CD4-positive, alpha-beta T cell treated with Interleukin-4 for 4 hours (primary cell): ENCODE data around the gene MRPS2.
A peak's percentile ranks its signal among the peaks of the same experiment; 100 is the strongest.
"Not testable (repeated sequence)": the region's sequence is repeated elsewhere in the genome, so short reads cannot be mapped to it uniquely, and the experiment has no call there.

Source experiments
- DNase-seq: peaks from one replicate; pipeline ENCODE4 v3.0.0-alpha.2; 2020

Gene MRPS2

DNA sequence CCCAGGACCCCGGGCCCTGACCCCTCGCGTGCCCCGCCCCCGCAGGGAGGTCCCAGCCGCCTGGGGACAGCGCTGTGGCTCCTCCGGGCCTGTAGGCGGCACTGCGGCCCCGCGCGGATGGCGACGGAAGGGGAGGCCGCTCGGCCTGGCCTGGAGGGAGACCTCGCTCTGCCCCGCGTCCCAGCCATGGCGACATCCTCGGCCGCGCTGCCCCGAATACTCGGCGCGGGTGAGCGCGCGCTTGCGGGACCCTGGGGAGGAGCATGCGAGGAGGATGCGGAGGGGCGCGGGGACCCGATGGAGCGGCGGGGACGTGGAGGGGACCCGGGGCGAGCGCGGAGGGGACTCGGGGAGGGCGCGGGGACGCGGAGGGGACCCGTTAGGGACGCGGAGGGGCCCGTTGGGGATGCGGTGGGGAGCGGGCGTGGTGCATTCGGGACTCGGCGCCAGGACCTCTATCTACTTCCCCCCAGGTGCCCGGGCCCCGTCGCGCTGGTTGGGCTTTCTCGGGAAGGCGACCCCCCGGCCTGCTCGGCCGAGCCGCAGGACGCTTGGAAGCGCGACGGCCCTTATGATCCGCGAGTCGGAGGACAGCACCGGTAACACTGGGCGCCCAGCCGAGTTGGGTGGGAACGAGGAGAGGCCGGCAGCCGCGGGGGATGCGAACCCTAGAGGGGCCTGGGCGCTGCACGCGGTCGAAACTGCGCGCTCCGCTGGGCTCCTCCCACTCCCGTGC is at the start of gene MRPS2:
MRPS2 (plus strand) TSS at position 158 of the 736 bp plus-strand sequence; CDS start at position 187, 29 bp downstream.
- peak; percentile 86 for DNase-seq

DNA sequence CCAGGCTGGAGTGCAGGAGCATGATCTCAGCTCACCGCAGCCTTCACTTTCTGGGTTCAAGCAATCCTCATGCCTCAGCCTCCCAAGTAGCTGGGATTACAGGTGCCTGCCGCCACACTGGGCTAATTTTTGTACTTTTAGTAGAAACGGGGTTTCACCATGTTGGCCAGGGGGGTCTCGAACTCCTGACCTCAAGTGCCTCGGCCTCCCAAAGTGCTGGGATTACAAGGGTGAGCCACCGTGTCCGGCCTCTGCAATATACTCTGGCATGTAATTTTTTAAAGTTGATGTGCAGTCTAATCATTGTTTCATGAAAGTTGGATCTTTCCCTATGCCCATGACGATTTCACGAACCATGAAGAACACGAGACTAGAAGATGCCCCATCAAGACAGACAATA is 49.5 kb upstream of the MRPS2 start:
- DNase-seq, result no peak

DNA sequence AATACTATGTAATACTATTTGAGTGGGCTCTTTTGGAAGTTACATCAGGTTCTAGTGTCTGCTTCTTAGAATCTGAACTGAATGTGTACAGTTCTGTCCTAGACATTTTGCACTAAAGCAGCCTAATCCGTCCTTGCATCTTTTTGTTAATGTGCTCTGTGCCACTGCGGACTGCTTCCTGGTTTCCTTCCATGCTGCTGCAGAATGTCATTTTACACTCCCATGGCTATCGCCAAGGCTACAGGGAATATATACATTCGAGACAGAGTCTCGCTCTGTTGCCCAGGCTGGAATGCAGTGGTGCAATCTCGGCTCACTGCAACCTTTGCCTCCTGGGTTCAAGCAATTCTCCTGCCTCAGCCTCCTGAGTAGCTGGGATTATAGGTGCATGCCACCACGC is 48.6 kb upstream of the MRPS2 start:
- DNase-seq, result not testable (repeated sequence)

DNA sequence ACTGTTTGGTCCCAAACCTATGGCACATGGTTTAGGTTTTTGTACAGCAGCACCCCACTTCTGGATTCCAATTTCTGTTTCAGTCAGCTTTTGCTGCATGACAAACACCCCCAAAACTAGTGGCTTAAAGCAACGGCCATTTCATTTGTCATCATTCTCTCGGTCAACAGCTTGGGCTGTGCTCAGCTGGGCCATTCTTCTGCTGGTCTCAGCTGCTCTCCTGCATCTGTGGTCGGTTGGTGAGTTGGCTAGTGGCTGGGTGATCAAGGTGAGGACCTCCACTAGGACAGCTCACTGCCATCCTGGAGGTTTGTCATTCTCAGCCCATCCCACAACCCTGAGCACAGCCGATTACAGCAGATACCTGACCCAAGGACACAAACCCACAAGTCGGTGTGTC is 45.7 kb upstream of the MRPS2 start:
- DNase-seq, result no peak

DNA sequence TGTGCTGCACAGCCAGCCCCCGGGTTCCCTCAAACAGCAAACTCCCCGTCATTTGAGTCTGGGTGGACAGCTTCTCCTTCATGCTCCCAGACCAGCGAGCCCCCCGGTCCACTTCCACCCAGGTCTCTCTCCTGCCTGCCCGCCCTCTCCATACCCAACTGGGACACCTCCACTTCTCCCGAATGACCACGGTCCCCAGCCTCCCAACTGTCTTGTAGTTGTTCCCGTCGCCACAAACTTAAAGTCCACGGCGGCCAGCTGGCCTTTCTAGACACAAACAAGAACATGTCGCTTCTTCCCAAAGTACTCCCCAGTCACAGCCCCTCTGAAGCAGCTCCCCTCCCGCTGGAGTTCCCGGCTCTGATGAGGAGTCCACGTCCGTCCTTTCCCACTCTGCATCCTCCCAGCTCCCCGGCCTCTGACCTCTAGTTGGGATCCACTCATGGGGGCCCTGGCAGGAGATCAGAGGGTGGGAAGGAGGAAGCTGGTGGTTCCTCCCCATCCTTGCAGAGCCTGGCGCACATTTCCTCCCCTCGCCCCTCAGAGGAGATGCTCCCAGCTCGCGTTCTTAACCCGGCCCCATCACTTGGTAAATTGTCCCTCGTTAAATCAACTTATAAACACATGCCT is 45.0 kb upstream of the MRPS2 start:
- DNase-seq, result no peak

DNA sequence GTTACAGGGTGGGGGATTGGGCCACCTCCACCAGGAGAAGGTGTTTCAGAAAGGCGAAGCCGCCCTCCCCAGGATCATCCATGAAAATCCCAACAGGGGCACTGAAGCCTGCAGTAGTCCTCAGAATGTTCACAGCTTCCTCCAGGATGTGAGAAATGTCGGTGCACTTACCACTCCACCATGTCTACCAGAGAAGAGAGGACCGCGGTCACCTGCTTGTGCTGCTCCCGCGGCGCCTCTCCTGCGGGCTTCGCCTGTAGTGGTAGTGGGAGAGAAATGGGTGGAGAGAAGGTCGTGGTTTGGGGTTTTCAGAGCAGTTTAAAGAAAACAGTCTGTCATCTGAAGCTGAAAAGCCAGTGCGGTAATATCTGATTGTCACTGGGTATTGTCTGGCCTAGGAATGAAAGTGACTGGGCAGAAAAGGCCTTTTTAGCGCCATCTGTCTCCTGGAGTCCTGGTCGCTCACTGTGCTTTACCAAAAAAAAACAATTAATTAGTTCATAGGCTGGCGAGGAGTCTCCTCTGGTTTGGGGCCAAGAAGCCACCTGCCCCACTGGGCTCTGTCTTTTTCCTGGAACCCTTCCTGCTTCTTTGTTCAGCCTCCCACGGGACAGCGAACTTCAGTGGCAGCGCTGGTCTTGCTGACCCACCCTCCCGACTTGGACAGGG is 43.9 kb upstream of the MRPS2 start:
- no peak for DNase-seq

DNA sequence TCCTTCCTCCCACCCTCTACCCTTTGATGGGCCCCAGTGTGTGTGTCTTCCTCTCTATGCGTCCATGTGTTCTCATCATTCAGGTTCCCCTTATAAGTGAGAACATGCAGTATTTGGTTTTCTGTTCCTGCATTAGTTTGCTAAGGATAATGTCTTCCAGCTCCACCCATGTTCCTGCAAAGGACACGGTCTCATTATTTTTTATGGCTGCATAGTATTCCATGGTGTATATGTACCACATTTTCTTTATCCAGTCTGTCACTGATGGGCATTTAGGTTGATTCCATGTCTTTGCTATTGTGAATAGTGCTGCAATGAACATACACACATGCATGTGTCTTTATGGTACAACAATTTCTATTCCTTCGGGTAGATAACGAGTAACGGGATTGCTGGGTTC is 42.0 kb upstream of the MRPS2 start:
- DNase-seq, result not testable (repeated sequence)

DNA sequence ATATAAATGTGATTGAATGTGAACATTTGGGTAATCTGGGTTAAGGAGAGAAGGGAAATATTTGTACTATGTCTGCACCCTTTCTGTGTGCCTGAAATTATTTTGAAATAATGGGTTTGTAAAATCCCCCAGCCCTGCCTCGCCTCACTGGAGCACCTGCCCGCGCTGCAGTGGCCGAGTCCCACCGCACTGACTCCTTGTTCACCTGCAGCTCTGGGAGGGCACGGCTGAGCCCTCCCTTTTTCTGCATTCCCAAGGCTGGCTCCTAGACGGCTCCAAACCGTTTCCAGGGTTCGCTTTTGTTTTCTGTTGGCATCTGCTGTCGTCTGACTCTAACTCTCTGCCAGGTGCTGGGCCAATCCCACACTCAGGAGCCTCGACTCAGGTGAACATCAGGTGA is 38.5 kb upstream of the MRPS2 start:
- DNase-seq, result no peak

DNA sequence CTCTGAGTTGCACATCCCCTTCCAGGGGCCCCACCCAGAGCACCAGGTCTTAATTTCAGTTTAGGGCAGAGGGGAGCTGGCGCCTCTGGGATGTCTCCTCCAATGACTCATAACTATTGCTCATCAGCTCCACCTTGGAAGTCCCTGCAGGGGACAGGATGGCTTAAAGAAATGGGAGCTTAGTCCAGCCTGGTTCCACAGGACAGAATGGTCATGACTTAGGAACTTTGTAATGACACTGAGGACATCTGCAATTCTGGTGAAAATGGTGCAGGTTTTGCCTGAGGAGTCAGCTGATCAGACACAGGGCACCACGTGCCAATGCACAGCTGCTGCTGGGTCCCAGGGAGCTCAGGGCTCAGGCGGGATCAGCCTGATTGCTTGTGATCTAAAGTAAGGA is 37.3 kb upstream of the MRPS2 start:
- DNase-seq, result no peak

DNA sequence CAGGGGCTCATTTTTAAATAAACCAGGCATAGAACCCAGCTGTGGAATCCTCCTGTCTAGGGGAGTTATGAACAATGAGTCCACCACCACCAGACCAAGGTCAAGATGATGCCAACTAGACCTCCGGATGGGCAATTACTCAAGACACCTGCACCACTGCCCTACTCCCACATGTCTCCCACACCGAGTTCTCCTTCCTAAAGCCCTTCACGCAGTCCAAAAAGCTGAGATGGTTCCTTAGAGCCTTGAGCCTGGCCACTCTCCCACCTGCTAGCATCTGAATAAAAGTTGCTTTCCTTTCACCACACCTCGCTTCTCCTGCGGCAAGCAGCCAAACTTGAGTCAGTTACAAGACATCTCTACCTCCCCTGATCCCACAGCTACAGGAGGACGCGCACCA is 36.3 kb upstream of the MRPS2 start:
- no peak for DNase-seq

DNA sequence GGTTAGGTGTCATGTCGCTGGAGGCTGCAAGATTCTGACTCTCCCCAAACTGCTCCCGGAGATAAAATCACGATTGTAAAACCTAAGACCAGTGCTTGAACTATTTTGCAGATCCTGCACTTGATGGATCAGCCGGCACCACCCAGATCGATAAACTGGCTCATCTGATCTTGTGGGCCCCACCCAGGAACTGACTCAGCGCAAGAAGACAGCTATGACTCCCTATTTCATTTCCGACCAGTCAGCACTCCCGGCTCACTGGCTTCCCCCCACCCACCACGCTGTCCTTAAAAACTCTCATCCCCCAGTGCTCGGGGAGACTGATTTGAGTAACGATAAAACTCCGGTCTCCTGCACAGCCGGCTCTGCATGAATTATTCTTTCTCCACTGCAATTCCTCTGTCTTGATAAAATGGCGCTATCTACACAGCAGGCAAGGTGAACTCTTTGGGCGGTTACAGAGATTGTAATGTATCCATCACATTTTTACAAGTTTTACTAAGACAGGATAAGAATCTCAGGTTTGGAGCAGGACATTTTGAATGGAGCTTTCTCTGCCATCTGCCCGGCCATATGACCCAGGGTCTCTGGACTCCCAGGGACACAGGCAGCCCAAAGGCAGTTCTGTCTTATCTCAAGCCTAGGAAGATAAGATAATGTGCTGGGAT is 31.5 kb upstream of the MRPS2 start:
- peak; percentile 62 for DNase-seq

DNA sequence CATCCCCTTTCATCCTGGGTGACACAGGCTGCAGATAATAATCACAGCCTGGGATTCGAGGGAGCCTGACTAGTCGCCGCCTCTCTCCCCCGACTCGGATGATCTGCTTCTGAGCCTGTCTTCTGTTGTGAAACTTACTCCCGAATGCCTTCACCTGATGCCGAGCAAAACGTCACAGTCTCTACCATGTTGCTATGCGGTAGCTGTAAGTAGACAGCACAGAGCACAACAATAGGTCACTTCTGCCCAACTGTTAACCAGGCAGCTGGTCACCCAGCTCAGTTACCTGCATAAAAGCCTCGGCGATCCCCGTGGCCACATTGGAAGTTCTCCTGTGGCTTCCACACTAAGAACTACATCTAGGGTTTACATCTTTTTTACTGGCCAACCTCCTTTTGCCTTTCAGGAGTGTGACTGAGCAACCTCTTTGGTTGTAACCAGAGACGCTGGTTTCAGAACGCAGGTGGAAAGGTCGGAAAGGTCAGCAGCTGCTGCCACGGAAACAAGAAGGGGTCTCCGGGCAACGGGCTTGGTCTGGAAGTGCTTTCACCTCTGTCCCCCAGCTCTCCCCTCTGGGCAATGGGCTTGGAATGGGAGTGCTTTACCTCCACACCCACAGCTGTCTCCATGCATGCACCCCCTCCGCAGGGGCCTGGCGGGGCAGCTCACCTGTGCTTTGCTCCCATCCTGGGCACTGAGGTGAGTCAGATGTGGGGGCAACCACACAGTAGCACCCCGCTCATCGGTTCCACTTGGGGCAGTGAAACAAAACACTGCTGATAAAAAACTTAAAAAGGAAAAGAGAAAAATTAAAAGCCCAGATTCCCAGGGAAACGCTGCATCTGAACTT is 28.5 kb upstream of the MRPS2 start:
- DNase-seq, result no peak

DNA sequence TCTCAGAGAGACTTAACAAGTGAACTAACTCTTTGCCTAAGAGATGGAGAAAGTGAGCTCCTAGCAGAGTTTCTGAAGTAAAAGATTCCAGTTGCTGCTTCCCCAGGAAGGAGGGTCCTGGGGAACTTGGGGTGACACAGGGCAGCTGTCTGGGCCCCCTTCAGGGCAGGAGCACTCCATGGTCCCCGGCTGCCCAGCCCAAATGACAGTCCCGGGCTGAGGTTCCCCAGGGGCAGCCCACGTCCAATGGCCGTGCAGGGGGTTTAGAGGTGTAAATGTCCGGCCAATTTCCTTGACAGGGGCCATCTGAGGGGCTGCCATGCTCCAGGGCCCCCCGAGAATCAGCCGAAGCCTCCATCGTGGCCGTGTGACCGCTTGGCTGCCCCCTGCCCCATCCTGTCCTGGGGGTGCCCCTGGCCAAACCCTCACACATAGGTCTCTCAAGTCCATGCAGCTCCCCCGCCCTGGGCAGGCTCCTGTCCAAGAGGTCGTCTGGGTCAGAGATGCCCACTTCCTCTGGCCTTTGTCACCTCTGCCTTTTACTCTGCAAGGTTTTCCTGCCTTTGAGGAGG is 26.4 kb upstream of the MRPS2 start:
- DNase-seq, result no peak

DNA sequence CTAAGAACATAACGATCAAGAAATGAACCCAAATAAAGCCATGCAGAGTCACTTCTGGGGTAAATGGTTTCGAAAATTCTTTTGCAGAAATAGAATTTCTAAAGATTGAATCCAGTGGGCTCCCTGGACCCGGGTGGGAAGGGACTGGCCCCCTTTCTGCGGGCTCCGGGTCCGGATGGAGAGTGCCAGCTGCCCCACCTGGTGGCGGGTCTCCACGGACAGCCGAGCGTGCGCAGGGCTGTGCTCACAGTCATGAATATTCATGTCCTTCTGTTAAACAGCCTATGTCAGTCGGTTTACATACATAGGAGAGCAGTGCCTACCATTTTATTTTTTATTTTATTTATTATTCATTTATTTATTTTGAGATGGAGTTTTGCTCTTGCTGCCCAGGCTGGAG is 25.6 kb upstream of the MRPS2 start:
- DNase-seq, result no peak

DNA sequence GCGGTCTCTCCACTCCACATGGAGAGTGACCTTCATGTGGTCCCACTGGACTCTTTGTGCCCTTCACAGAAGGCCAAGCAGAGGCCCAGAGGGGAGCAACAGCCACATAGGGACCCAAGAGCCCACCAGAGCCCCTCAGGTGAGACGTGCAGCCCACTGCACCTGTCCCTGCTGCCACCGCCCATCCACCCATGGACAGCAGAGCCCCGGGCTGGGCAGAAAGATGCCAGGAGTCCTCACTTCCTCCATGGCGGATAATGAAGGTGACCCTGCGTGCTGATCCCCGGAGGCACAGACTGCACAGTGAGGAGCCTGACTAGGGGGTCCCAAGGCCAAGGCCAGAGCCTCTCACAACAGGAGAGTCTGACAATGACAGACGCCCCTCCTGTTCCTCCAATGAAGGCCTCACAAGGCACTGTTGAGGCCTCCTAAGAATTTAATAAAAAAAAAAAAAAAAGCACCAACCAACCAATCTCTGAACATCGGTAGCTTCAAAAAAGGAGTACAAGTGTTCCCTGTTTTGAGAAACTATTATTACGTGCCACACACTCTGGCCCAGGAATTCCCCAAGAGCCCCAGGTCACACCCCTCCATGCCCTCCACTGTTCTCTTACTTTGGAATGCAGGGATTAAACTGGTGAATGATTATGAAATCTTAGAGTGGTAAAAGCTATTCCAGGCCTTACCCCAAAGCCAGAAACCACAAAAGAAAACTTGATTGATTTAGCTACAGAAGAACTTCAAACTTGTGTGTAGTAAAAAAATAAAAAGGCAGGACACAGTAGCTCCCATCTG is 23.7 kb upstream of the MRPS2 start:
- DNase-seq, result no peak

DNA sequence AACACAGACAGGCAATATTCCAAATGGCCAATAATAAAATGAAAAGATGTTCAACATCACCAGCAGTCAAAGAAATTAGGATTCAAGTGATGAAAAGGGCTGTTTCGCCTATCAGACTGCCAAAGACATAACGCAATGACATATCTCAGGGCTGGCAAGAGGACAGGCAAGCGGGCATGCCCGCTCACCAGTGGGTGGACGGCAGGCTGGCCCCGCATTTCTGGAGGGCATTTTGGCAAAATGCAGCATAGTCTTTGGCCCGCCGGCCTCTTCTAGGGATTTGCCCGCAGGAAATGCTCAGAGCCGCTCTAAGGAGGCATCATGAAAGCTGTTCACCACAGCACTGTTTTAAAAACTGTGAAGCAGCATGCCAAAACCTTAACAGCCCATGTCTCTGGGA is 22.3 kb upstream of the MRPS2 start:
- no peak for DNase-seq

DNA sequence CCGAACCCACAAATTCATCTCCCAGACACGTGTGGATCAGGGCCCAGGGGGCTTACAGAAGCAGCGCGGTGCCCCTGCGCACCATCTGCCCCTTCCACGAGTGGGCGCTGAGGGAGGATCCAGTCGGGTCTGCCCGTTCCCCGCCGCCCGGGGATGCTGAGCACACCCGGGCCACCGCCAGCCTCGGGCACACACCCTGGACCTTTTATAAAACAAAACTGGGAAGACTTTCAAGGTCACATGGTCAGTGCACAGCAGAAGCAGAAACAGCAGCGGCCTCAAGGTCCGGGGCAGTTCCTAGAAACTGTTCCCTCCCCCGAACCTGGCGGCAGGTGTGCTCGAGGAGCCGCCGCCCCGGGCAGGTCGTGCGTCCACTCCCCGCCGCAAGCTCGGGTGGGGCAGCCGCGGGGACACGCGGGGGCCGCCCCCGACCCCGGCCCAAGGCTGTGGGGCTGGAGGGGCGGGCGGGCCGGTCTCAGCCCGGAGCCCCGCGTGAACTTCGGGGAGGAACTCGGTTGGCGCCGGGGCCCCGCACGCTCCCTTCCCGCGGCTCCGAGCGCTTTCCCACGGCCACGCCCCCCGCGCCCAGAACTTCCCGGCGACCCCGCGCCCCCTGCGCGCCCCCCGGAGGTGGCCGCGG is 21.5 kb upstream of the MRPS2 start:
- no peak for DNase-seq

DNA sequence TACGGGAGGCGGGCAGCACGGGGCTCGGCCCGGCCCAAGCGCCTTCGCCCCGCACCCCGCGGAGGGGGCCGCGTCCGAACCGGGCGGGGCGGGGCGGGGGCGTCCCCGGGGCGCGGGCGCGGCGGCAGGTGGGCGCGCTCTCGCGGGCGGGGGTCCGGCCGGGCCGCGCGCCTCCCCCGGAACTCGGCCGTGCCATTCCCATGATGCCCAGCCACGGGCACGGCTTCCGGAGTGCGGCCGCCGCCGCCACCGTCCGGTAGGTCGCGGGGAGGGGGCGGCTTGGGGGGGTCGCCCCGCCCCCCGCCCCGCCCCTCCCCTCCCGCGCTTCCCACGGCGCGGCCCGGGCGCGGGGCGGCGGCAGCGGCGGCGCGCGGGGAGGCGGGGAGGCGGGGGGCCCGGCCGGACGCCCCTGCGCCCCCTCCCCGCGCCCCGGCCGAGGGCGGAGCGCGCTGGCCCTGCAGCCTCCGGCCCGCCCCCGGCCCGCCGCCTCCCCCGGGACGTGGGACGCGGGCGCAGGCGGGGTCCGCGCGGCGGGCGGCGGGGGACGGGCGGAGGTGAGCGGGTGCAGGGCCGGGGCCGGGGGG is 20.9 kb upstream of the MRPS2 start, which contains the start of gene PPP1R26:
PPP1R26 (plus strand) TSS at position 314 of the 584 bp plus-strand sequence. CDS start 4,729 bp downstream, outside the sequence.
- no peak for DNase-seq

DNA sequence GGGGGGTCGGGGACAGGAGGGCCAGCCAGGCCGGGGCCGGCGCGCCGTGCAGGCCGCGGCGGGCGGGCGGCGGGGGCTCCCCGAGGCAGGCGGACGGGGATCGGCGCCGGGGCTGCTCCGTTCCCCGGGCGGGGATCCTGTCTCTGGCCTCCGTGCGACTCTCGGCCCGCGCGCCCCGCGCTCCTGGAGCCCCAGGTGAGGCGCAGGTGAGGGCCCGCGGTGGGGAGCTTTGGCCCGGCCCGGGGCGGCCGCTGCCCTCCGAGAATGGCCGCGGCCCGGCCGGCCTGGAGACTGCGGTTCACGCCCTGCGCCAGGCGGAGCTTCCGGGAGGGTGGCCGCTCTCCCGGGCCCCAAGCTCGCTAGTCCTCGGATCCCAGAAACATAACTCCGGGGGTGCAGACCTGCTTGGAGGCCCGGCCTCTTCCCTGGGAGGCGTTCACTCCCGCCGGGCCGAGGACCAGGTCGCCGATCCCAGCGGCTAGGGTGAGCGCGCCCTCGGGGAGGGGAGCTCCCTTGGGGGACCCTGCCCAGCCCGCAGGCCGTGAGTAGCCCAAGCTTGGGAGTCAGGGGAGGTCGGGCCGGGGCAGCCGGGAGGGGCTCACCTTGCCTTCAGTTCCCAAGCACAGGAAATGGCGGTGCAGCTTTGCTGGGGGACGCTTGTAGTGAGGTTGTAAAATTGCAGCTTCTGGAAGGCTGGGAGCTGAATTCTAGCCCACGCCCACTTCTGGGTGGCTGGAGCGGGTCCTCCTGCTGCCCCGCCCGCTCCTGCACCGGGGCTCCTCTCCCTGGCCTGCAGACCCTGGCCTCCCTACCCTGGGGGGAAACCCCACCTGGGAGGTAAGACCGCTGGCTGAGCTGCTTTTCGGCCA is 20.2 kb upstream of the MRPS2 start:
- no peak for DNase-seq
